AG09309 (cell line): Measurements from ENCODE around the gene MYMK.

ENCODE experiments used
- DNase-seq: peaks from one replicate; pipeline ENCODE4 v3.0.0-alpha.2; 2010; ENCODE audit warnings: low read depth
- H3K4me3 ChIP-seq: 2 replicates; pipeline ENCODE4 v1.5.1; 2011; ENCODE audit warnings: mild to moderate bottlenecking, low read depth, low read length, moderate library complexity; ENCODE audit not compliant: control insufficient read depth
- TF ChIP-seq, protein P1 (sequence below): IDR thresholded peaks from 2 replicates; pipeline ENCODE4 v1.5.1; 2011; ENCODE audit warnings: mild to moderate bottlenecking, low read depth, low read length, inconsistent platforms; ENCODE audit not compliant: insufficient read depth, control insufficient read depth; ENCODE audit errors: missing control alignments

The MYMK gene

GRCh38 chr9:133495327-133496293 lies 29.1 kb downstream of the MYMK start:
- no peak for DNase-seq
- TF ChIP-seq, protein P1, sequence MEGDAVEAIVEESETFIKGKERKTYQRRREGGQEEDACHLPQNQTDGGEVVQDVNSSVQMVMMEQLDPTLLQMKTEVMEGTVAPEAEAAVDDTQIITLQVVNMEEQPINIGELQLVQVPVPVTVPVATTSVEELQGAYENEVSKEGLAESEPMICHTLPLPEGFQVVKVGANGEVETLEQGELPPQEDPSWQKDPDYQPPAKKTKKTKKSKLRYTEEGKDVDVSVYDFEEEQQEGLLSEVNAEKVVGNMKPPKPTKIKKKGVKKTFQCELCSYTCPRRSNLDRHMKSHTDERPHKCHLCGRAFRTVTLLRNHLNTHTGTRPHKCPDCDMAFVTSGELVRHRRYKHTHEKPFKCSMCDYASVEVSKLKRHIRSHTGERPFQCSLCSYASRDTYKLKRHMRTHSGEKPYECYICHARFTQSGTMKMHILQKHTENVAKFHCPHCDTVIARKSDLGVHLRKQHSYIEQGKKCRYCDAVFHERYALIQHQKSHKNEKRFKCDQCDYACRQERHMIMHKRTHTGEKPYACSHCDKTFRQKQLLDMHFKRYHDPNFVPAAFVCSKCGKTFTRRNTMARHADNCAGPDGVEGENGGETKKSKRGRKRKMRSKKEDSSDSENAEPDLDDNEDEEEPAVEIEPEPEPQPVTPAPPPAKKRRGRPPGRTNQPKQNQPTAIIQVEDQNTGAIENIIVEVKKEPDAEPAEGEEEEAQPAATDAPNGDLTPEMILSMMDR: no peak
- H3K4me3 ChIP-seq: no peak overlapping the region

GRCh38 chr9:133494636-133495326 lies 30.0 kb downstream of the MYMK start:
- DNase-seq: no peak
- TF ChIP-seq, protein P1: no peak

GRCh38 chr9:133493845-133494540 lies 30.8 kb downstream of the MYMK start:
- TF ChIP-seq, protein P1: no peak
- H3K4me3 ChIP-seq: no peak overlapping the region
- no peak for DNase-seq

More at GRCh38 chr9:133494636-133495326, 30.0 kb downstream of the MYMK start:
- no peak overlapping the region for H3K4me3 ChIP-seq

- H3K4me3 ChIP-seq: no peak overlapping the region
- TF ChIP-seq, protein P1: no peak
- no peak for DNase-seq
These were observed 31.3 kb downstream of the MYMK start for GRCh38 chr9:133493428-133493827.

DNA sequence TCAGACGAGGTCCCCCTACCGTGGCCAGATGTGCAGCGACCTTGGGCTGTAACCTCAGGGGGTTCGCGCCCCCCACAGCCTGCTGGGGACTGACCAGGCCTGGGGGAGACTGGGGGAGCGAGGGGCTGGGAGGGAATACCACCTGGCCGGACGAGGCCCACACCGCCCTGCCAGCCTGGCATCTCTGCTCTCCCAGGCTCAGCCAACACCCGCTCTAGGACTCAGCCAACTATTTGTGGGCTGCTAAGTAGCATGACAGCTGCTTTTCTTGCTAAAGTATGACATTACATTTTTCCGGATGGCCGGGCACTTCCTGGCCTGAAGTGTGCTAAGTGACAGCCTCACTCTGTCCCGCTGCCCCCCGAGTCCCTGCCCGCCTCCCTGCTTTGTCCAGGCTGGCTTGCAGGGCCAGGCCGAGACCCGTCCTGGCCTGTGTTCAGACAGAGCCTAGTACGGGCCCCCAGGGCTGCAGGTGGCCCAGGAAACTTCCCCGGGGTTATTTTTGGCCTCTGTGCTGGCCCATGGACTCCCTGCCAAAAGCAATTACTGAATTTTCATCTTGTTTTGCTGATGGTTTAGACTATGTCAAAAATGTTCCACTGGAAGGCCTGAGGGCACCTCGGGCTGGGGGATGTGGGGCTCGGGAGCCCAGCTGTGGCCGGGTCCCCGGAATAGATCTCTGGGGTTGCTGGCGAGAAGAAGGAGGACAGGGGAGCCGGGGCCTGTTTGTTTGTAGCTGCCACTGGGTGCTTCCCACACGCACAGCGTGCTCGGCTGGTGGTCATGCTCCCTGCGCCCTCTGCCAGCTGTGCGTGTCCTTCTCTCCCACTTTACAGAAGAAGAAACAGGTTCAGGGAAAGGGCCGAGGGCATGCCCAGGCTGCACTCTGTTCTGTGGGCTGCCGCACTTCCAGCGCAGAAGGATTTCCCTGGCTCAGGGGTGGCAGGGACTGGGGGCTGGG lies 32.4 kb downstream of the MYMK start:
- DNase-seq: no peak
- no peak overlapping the region for H3K4me3 ChIP-seq
- TF ChIP-seq, protein P1: no peak
